Activated naive CD4-positive, alpha-beta T cell treated with anti-CD3 and anti-CD28 coated beads, Interleukin-2, amount 50 U/mL, for 16 hours (primary cell): ENCODE data around the gene PHRF1.
A peak's percentile ranks its signal among the peaks of the same experiment; 100 is the strongest.

Source experiments
- DNase-seq: peaks from one replicate; pipeline ENCODE4 v3.0.0-alpha.2; 2020

The PHRF1 gene

DNA sequence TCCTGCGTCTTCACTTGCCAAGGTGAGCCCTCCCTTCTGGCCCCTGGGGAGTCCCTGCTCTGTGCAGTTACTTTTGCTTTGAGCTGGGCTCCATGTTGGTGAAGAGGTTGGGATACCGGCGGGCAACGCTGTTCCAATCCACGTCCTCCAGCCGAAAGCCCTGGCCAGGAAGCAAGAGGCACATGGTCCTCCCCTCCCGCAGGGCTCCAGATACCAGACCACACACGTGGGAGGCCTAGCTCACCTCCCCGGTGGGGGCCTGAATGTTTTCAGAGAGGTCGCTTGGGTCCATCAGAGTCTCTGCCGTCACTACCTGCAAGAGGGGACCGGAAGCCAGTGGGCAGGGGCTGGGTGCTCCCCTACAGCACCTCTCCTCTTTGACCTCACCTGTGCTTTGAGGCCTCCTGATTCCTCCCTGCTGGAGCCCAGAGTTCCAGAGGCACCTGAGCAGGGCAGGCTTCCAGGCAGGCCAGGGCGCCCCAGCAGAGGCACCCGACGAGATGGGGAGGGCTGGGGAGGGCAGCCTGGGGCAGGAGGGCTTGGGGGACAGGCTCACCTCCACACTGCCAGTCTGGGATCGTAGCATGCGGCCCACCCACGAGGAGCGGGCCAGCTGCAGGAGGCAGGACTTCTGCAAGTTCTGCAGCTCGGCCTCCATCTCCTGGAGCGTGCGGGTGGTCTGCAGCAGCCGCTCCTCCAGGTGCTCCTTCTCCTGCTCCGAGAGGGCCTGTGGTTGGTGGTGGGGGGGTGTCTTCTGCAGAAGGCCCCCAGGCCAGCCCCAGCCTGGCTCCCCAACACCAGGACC is 18.7 kb upstream of the PHRF1 start:
- DNase-seq: no peak

DNA sequence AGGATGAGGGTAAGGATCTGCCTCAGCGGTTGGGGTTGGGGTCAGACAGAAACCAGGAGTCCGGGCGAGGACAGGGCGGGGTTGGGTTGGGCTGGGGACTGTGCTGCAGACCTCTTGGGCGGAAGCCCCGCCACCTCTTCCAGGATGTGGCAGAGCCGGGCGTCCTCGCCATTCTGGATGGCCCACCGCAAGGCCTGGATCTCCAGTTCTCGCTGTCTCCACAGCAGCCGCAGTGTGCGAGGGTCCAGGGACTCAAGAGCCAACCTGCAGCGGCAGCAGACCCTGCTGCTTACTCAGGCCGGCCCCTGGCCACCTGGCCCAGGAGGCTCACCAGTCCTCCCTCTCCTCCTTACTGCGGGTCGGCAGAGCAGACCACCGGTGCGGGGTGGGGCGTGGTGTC is 17.8 kb upstream of the PHRF1 start:
- DNase-seq: no peak

DNA sequence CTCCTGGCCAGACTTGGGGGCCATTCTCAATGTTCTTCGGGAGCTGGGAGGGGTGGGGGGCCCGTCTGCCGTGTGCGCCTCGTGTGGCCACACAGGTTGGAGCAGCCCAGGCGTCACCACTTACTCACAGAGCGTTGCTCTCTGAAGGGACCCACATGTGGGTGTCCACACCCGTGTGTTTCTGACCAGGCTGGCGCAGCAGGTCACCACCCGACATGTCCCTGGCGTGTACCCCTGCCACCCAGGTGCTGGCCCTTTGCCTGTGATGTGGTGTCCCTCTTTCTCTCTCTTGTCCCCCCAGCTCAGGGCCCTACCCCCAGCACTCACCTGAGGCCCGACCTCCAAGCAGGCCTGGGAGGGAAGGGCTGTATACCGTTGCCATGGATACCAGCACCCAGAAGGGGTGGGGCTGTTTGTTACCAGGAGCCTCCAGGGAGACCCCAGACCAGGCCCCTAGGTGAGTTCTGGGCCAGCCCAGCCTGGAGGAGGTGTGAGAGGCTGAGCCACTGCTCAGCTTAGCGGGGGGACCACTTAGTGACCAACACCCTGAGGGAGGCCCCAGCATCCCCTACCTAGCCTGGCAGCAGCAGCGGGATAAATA is 17.1 kb upstream of the PHRF1 start:
- DNase-seq: no peak

- no peak for DNase-seq
Observed at GRCh38 chr11:559712-560304, 16.5 kb upstream of the PHRF1 start.

- DNase-seq: peak; percentile 96
Observed at GRCh38 chr11:560305-561147, 15.7 kb upstream of the PHRF1 start, which contains the start of the genes LMNTD2 and RASSF7. Gene LMNTD2, minus strand, starts transcription at chr11:560738. Its CDS starts 22 bp downstream, at chr11:560716. Gene RASSF7, plus strand, starts transcription at chr11:560970. Its CDS starts 799 bp downstream, at chr11:561769.

DNA sequence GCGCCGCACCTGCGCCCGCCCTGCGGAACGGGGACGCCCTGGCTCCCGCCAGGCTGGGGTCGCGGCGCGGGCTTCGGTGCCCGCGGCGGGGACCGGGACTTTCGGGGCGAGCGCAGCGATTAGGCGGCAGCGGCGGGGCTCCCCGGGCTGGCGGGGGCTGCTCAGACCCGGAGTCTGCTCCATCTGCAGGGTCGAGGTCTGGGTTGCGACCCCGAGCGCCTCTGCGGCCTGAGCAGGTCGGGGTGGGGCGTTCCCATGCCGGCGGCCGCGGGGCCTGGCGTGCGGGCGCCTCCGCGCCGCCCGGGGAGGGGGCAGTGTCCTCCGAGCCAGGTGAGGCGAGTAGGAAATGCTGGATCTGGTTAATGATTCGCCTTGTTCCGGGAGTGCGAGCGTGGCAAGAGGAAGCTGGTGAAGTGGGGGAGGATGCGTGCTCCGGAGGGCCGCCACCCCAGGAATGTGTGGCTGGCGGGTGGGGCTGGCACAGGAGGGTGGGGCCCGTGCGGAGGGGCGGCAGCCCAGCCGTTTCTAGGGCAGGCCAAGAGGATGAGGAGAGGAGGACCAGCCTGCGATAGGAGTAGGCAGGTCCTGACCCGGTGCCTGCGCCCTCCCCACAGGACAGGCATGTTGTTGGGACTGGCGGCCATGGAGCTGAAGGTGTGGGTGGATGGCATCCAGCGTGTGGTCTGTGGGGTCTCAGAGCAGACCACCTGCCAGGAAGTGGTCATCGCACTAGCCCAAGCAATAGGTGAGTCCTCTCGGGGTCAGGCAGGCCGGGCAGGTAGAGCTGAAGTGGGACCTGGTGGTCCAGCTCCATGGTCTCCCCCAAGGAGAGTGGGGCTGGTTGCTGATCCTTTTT is 14.9 kb upstream of the PHRF1 start:
- no peak for DNase-seq

- no peak for DNase-seq
Observed at GRCh38 chr11:562046-562645, 14.1 kb upstream of the PHRF1 start.

GRCh38 chr11:563066-563811 is 13.0 kb upstream of the PHRF1 start:
- no peak for DNase-seq

- DNase-seq: no peak
Observed at GRCh38 chr11:563812-564578, 12.3 kb upstream of the PHRF1 start.

DNA sequence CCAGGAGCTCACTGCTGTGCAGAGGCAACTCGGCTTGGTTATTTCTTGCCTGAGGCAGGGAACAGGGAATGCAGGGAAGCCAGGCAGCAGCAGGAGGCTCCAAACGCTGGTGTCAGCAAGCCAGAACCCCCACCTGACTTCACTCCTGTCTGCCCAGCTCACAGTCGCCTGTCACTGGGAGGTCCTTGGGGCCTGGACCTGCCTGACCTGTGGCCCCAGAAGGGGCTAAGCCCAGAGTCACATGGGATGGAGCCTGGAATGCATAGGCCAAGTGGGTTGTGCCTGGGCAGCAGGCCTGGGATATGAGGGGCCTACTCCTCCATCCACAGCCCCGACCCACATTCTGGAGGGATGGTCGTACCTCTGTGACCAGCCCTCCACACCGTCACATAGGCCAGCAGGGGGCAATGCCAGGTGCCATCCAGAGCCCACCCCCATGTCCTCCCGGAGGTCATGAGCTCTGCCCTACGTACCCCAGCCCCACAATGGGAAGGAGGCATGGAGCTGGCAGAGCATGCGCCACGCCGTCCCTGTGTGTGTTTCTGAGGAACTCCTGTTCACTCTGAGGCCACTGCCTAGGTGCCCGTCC is 10.3 kb upstream of the PHRF1 start:
- no peak for DNase-seq

GRCh38 chr11:567011-567628 is 9.2 kb upstream of the PHRF1 start:
- DNase-seq: no peak

GRCh38 chr11:567629-568292 is 8.5 kb upstream of the PHRF1 start:
- DNase-seq: no peak

- peak; percentile 90 for DNase-seq
Observed at GRCh38 chr11:568306-569157, 7.7 kb upstream of the PHRF1 start.

GRCh38 chr11:569158-569885 is 6.9 kb upstream of the PHRF1 start:
- no peak for DNase-seq

DNA sequence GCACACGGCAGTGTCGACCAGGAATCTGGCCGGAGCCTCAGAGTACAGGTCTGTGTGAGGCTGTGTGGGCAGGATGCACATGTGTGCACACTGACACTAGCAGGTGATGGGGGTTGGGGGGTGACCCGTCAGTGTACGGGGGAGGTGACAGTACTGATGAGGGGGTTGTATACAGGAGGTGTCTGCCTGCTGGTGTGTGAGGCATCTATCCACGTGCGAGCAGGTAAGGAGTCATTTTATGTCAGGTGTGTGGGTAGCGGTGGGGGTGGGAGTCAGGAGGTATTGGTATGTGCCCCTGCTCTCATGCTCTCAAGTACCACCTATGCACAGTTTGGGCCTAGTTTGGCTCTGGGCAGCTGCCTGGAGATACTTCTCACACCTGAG is 4.5 kb upstream of the PHRF1 start:
- no peak for DNase-seq

GRCh38 chr11:573146-573759 is 3.0 kb upstream of the PHRF1 start:
- DNase-seq: no peak
